Measurements from ENCODE around the gene HOXD9.

Gene HOXD9

GRCh38 chr2:176098366-176099158 lies 24.0 kb upstream of the HOXD9 start:
- DNase-seq = no peak

- no peak for DNase-seq
Measured at GRCh38 chr2:176099159-176099727, 23.3 kb upstream of the HOXD9 start.

GRCh38 chr2:176099728-176100546 lies 22.6 kb upstream of the HOXD9 start, which contains the start of gene HOXD12:
Gene HOXD12, plus strand, starts transcription at chr2:176099795. Its CDS starts 7 bp downstream, at chr2:176099802.
- DNase-seq = no peak

GRCh38 chr2:176100547-176101140 lies 21.9 kb upstream of the HOXD9 start:
- DNase-seq = no peak

GRCh38 chr2:176101216-176101830 lies 21.2 kb upstream of the HOXD9 start:
- no peak for DNase-seq

GRCh38 chr2:176101842-176102241 lies 20.7 kb upstream of the HOXD9 start:
- DNase-seq = no peak

GRCh38 chr2:176102309-176102866 lies 20.1 kb upstream of the HOXD9 start:
- no peak for DNase-seq

- no peak for DNase-seq
Measured at GRCh38 chr2:176103194-176103593, 19.3 kb upstream of the HOXD9 start.

GRCh38 chr2:176103742-176104315 lies 18.7 kb upstream of the HOXD9 start:
- no peak for DNase-seq

GRCh38 chr2:176104316-176105077 lies 18.0 kb upstream of the HOXD9 start:
- no peak for DNase-seq

- DNase-seq = no peak
Measured at GRCh38 chr2:176105078-176105729, 17.3 kb upstream of the HOXD9 start.

- DNase-seq = no peak
Measured at GRCh38 chr2:176105730-176106580, 16.6 kb upstream of the HOXD9 start.

- DNase-seq = no peak
Measured at GRCh38 chr2:176106581-176107539, 15.7 kb upstream of the HOXD9 start, which contains the start of gene HOXD11. Gene HOXD11, plus strand, starts transcription at chr2:176107280. Its CDS starts 76 bp downstream, at chr2:176107356.

GRCh38 chr2:176107731-176108181 lies 14.8 kb upstream of the HOXD9 start:
- DNase-seq = no peak

GRCh38 chr2:176109192-176109901 lies 13.2 kb upstream of the HOXD9 start:
- no peak for DNase-seq

GRCh38 chr2:176109946-176110345 lies 12.6 kb upstream of the HOXD9 start:
- DNase-seq = no peak
